Osteoblast (primary cell): Measurements from ENCODE around the gene TPI1. TPM values are rescaled to one million over a fixed set of nuclear protein-coding genes. Genes with fewer than 3 reads are reported as not detected.

ENCODE experiments used
- DNase-seq: peaks from one replicate; pipeline ENCODE4 v3.0.0; 2011; ENCODE audit warnings: low spot score, mixed read lengths; ENCODE audit not compliant: insufficient read length; ENCODE audit errors: missing footprints
- H2AFZ ChIP-seq: 2 replicates; pipeline ENCODE4 v1.6.0; 2011; ENCODE audit warnings: mild to moderate bottlenecking, low read length
- H3K27ac ChIP-seq: 2 replicates; pipeline ENCODE4 v1.5.1; 2011; ENCODE audit warnings: mild to moderate bottlenecking, low read depth, low read length, moderate library complexity
- H3K27me3 ChIP-seq: 2 replicates; pipeline ENCODE4 v1.6.0; 2012; ENCODE audit warnings: mild to moderate bottlenecking, control low read depth, inconsistent platforms, low read length, moderate library complexity; ENCODE audit not compliant: insufficient read depth
- H3K36me3 ChIP-seq: 2 replicates; pipeline ENCODE4 v1.5.1; 2011; ENCODE audit warnings: mild to moderate bottlenecking, low read length, control low read depth, moderate library complexity; ENCODE audit not compliant: insufficient read depth
- H3K4me1 ChIP-seq: 2 replicates; pipeline ENCODE4 v1.5.1; 2011; ENCODE audit warnings: mild to moderate bottlenecking, low read length, control low read depth, moderate library complexity; ENCODE audit not compliant: insufficient read depth
- H3K4me2 ChIP-seq: 2 replicates; pipeline ENCODE4 v1.6.0; 2011; ENCODE audit warnings: mild to moderate bottlenecking, low read length; ENCODE audit not compliant: insufficient read depth
- H3K4me3 ChIP-seq: fragments of 200-600 bp; sonication (generic); 3 replicates; pipeline ENCODE4 v1.5.1; 2012; ENCODE audit warnings: mild to moderate bottlenecking, low read length, inconsistent platforms; ENCODE audit not compliant: insufficient read depth
- H3K79me2 ChIP-seq: 2 replicates; pipeline ENCODE4 v1.6.0; 2012; ENCODE audit warnings: mild to moderate bottlenecking, low read length, control low read depth, inconsistent platforms; ENCODE audit not compliant: insufficient read depth
- H3K9me3 ChIP-seq: 2 replicates; pipeline ENCODE4 v1.5.1; 2011; ENCODE audit warnings: low read depth, low read length, control low read depth
- H4K20me1 ChIP-seq: 2 replicates; pipeline ENCODE4 v1.6.0; 2012; ENCODE audit warnings: mild to moderate bottlenecking, low read length, control low read depth; ENCODE audit not compliant: insufficient read depth
- CTCF ChIP-seq: IDR thresholded peaks from 2 replicates; pipeline ENCODE4 v1.5.1; 2011; ENCODE audit warnings: mild to moderate bottlenecking, low read depth, low read length, moderate library complexity; ENCODE audit errors: extremely low read depth
- total RNA-seq: library from RNA; depleted of rRNA; stranded (reverse); fragments of >200 nt; gene quantifications from 2 replicates; pipeline ENCODE4 v1.2.3, GENCODE V29; 2012

TPI1 gene
- 385 and 553 TPM in 2 replicates for total RNA-seq

GRCh38 chr12:6867413-6868210 lies at the start of gene TPI1:
TPI1 (plus strand) TSS chr12:6867531; CDS start chr12:6867567, 36 bp downstream.
- peaks cover 50% of the 10 kb centered on the region for H3K79me2 ChIP-seq
- H3K4me2 ChIP-seq, result peak within 1 kb of the TSS; percentile 94
- peaks cover 46% of the 10 kb centered on the region for H3K36me3 ChIP-seq
- peak within 1 kb of the TSS; percentile 81 for H3K4me3 ChIP-seq
- H3K4me1 ChIP-seq, result peaks cover 39% of the 10 kb centered on the region
- no peaks in the 10 kb centered on the region for H3K9me3 ChIP-seq
- peaks cover 42% of the 10 kb centered on the region for H4K20me1 ChIP-seq
- no peaks in the 10 kb centered on the region for H3K27me3 ChIP-seq
- H3K27ac ChIP-seq, result peak within 1 kb of the TSS; percentile 70
- no peak for TF ChIP-seq CTCF
- DNase-seq, result peak; percentile 98
- H2AFZ ChIP-seq, result peak within 1 kb of the TSS; percentile 76

GRCh38 chr12:6817662-6818157 lies 49.6 kb upstream of the TPI1 start:
- H3K27ac ChIP-seq, result no peak overlapping the region
- peaks cover 6% of the 10 kb centered on the region for H4K20me1 ChIP-seq
- H3K36me3 ChIP-seq, result no peaks in the 10 kb centered on the region
- H2AFZ ChIP-seq, result no peak overlapping the region
- H3K79me2 ChIP-seq, result no peaks in the 10 kb centered on the region
- no peak for DNase-seq
- peaks cover 11% of the 10 kb centered on the region for H3K27me3 ChIP-seq
- H3K9me3 ChIP-seq, result no peaks in the 10 kb centered on the region
- H3K4me2 ChIP-seq, result no peak overlapping the region
- no peak for TF ChIP-seq CTCF
- peaks cover 5% of the 10 kb centered on the region for H3K4me1 ChIP-seq
- H3K4me3 ChIP-seq, result no peak overlapping the region

GRCh38 chr12:6818222-6818621 lies 49.1 kb upstream of the TPI1 start:
- Histone ChIP-seq H3K27ac (no peak overlapping the region), H2AFZ (no peak overlapping the region), H3K79me2 (no peaks in the 10 kb centered on the region), H4K20me1 (peaks cover 9% of the 10 kb centered on the region), H3K9me3 (no peaks in the 10 kb centered on the region), H3K4me3 (no peak overlapping the region), H3K36me3 (no peaks in the 10 kb centered on the region), H3K27me3 (peaks cover 16% of the 10 kb centered on the region), H3K4me1 (peaks cover 5% of the 10 kb centered on the region), H3K4me2 (no peak overlapping the region)
- DNase-seq, result peak; percentile 54
- TF ChIP-seq CTCF, result no peak

- Histone ChIP-seq H3K36me3 (no peaks in the 10 kb centered on the region), H3K27me3 (peaks cover 16% of the 10 kb centered on the region), H3K4me1 (peaks cover 5% of the 10 kb centered on the region), H2AFZ (no peak overlapping the region), H3K9me3 (no peaks in the 10 kb centered on the region), H3K4me3 (no peak overlapping the region), H3K4me2 (no peak overlapping the region), H4K20me1 (peaks cover 9% of the 10 kb centered on the region), H3K79me2 (no peaks in the 10 kb centered on the region), H3K27ac (no peak overlapping the region)
- DNase-seq, result peak; percentile 71
- TF ChIP-seq CTCF, result no peak
These were observed 48.7 kb upstream of the TPI1 start for GRCh38 chr12:6818645-6819044.
